Retinal pigment epithelial cell (primary cell): ENCODE data around the gene APLP2.

Source experiments
- DNase-seq: peaks from one replicate; pipeline ENCODE4 v3.0.0-alpha.2; 2010; ENCODE audit warnings: low read depth
- H3K4me3 ChIP-seq: 2 replicates; pipeline ENCODE4 v1.5.1; 2011; ENCODE audit warnings: mild to moderate bottlenecking, low read length, control low read depth, moderate library complexity
- TF ChIP-seq, protein P1 (sequence below): conservative IDR thresholded peaks from 2 replicates; pipeline ENCODE4 v1.5.1; 2011; ENCODE audit warnings: low read depth, low read length, control low read depth, inconsistent platforms

APLP2 gene

DNA sequence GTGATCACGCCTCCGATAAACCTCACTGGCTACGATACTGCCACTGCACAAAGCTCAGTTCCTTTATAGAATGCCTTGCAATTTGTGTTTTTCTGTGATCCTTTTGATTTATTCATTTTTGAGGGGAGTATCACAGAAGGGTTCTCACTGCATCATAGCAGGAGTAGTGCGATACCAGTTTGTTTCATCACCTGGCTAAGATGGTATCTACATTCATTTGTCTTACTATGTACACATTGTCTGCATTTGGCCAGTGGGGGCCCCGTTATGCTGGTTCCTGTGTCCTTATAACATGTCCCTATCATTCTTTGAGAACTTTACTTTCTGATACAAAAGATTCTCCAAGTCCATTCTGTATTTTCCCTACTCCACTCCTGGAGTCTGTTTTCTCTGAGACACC lies 44.6 kb downstream of the APLP2 start:
- no peak for DNase-seq
- H3K4me3 ChIP-seq, result no peak overlapping the region
- TF ChIP-seq, protein P1, sequence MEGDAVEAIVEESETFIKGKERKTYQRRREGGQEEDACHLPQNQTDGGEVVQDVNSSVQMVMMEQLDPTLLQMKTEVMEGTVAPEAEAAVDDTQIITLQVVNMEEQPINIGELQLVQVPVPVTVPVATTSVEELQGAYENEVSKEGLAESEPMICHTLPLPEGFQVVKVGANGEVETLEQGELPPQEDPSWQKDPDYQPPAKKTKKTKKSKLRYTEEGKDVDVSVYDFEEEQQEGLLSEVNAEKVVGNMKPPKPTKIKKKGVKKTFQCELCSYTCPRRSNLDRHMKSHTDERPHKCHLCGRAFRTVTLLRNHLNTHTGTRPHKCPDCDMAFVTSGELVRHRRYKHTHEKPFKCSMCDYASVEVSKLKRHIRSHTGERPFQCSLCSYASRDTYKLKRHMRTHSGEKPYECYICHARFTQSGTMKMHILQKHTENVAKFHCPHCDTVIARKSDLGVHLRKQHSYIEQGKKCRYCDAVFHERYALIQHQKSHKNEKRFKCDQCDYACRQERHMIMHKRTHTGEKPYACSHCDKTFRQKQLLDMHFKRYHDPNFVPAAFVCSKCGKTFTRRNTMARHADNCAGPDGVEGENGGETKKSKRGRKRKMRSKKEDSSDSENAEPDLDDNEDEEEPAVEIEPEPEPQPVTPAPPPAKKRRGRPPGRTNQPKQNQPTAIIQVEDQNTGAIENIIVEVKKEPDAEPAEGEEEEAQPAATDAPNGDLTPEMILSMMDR, result no peak

DNA sequence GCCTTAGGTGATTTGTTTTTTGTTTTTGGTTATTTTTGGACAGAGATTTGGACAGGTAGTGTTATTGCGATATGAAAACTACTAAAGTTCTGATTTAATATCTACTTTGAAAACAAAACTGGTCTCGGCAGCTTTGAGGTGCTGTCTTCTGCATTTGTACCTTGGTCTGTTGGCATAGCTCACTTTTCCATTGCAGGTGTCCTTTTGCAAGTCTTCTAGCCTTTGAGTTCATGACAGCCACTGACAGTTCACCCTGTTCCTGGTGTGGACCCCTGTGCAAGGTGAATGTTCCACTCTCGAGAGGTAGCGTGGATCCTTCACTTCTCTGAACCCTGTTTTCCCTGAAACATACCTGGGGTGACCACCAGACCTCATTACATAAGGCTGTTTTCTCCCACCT lies 45.0 kb downstream of the APLP2 start:
- TF ChIP-seq, protein P1, result no peak

DNA sequence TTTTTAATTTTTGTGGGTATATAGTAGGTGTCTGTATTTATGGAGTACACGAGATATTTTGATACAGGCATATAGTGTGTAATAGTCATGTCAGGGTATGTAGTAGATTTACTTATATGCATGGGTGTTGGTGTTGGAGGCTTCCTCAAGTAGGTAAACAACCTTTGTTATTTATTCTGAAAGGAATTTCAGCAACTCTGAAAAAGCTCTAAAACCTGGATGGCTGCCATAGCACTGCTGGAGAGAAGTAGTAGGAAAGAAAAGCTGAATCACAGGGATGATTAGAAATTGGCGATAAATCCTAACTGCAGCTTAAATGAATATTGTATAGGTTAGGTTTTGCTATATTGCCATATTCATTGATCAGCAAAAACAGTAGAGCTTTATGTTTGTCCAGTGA lies 45.5 kb downstream of the APLP2 start:
- TF ChIP-seq, protein P1, result no peak
- peak; percentile 43 for DNase-seq
- no peak overlapping the region for H3K4me3 ChIP-seq

More for the DNA sequence above, 45.0 kb downstream of the APLP2 start:
- DNase-seq, result no peak
- H3K4me3 ChIP-seq, result no peak overlapping the region

- TF ChIP-seq, protein P1, result no peak
- no peak overlapping the region for H3K4me3 ChIP-seq
- DNase-seq, result no peak
These were observed 48.5 kb downstream of the APLP2 start for GRCh38 chr11:130118165-130118564.

- no peak for DNase-seq
- no peak overlapping the region for H3K4me3 ChIP-seq
- TF ChIP-seq, protein P1, result no peak
These were observed 49.1 kb downstream of the APLP2 start for GRCh38 chr11:130118636-130119387.

GRCh38 chr11:130120045-130120444 lies 50.4 kb downstream of the APLP2 start:
- DNase-seq, result no peak
- H3K4me3 ChIP-seq, result no peak overlapping the region
- TF ChIP-seq, protein P1, result no peak

GRCh38 chr11:130121445-130121978 lies 51.8 kb downstream of the APLP2 start:
- H3K4me3 ChIP-seq, result no peak overlapping the region
- TF ChIP-seq, protein P1, result no peak
- DNase-seq, result no peak
